ENCODE data around the gene OR6S1.
"Not testable (repeated sequence)": the region's sequence is repeated elsewhere in the genome, so short reads cannot be mapped to it uniquely, and the experiment has no call there.

OR6S1 gene

DNA sequence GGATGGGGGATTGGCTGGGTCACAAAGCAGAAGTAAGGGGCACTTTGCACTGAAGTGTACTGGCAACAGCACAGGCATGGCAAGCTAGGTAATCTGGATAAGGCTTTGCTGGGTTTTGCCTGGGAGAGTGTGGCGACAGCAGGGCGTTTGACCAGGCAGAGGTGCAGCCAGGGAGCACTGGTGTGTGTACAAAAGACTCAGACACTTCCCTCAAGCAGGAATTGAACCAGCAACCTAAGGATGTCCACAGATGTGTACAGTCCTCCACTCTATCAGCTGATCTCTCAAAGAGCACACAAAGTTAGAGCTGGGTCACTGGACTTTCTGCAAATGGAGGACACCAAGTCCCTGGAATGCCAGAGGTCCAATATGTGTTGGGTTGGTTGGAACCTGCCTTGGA is 27.5 kb upstream of the OR6S1 start:
- DNase-seq: no peak

DNA sequence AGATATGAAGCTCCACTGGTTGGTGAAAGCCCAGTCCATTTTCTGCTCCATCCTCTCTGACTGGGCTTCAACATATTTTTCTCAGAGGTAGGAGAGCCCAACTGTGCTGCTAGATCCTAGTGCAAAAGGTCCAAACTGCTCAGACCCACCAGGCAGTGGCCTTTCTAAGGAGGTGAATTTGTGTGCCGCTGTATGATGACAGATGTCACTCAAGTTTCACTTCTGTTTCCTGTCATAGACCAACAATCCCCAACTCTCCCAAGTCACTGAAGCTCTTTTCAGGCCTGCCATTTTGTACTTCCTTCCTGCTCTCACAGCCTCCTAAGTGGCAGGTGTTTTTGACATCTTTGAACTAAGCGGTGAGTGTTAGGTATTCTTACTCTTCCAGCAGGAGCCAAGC is 26.5 kb upstream of the OR6S1 start:
- no peak for DNase-seq

DNA sequence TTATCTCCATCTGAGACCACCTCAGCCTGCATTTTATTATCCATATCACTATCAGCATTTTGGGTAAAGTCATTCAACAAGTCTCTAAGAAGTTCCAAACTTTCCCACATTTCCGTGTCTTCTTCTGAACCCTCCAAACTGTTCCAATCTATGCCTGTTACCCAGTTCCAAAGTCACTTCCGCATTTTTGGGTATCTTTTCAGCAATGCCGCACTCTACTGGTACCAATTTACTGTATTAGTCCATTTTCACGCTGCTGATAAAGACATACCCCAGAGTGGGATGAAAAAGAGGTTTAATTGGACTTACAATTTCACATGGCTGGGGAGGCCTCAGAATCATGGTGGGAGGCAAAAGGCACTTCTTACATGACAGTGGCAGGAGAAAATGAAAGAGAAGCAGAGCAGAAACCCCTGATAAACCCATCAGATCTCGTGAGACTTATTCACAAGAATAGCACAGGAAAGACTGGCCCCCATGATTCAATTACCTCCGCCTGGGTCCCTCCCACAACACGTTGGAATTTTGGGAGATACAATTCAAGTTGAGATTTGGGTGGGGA is 25.0 kb upstream of the OR6S1 start:
- not testable (repeated sequence) for DNase-seq

DNA sequence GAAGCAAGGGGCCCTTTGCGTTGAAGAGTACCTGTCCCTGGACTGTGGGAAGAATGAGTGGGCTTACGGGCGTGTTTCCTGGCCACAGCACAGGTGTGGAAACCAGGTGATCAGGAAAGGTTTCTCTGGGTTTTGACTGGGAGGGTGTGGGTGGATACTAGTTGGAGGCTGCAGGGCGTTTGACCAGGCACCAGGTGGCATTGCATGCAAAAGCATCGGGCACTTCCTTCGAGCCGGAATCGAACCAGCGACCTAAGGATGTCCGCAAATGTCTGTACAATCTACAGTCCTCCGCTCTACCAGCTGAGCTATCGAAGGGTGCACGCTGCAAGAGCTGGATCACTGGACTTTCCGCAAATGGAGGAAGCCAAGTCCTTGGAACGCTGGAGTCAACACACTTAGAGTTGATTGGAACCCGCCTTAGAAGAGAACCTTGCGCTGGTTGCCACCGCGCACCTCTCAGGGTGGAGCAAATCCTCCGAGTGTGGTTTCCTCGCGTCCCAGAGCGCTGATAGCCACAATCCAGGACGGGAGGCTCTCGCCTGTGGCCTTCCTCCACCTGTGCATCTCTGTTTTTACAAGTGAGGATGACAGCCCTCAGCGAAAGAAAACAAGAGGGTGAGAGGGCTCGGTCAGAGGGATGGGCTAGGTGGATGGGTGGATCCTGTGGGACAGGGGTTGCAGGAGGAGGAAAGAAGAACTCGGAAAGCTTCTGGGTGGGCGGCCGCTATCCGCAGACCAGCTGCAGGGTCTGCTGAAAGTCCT is 21.7 kb upstream of the OR6S1 start:
- no peak for DNase-seq

DNA sequence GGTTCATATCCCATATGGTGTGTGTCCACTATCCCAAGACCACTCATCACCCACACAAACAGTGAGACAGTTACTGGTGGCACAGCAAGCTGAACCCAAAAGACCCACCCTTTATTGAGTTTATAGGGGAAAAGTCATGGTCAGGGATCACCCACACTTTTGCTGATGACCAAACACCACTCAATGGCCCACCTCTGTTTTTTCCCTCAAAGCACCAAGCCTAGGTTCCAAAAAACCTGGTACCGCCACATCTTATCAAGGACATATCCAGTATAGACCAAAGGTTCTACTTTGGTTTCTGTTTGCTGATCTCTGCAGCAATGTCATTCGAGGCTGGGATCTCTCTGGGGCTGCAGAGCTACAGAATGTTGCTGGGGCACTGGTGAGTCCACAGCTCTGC is 19.7 kb upstream of the OR6S1 start:
- no peak for DNase-seq

DNA sequence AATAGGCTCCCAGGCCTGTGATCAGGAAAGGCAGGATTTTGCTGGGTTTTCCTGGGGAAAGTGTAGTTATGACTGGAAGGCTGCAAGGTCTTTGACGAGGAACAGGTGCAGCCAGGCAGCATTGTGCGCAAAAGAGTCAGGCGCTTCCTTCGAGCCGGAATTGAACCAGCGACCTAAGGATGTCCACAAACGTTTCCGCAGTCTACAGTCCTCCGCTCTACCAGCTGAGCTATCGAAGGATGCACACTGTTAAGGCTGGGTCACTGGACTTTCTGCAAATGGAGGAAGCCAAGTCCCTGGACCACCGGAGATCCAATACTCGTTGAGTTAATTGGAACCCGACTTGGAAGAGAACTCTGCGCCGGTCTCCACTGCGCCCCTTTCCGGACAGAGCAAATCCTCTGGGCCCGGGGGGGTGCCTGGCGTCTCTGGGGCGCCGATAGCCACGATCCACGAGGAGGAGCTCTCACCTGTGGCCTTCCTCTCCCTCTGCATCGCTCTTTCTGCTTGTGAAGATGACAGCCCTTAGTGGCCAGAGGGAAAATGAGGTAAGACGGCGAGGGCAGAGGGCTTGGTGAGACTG is 18.4 kb upstream of the OR6S1 start:
- DNase-seq: no peak

DNA sequence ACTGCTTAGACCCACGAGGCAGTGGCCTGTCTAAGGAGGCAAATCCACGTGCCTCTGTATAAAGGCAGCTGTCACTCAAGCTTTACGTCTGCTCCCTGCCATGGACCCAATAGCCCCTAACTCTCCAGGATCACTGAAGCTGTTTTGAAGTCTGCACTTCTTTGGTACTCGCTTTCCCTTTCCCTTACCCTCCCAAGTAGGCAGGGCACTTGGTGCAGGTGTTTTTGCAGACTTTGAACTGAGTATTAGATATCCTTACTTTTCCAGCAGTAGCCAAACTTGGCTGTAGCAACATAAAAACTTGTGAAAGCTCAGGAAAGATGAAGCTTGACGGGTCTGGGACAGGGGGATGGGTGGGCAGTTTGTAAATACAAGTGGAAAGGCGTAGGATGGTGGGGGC is 17.8 kb upstream of the OR6S1 start:
- DNase-seq: no peak

DNA sequence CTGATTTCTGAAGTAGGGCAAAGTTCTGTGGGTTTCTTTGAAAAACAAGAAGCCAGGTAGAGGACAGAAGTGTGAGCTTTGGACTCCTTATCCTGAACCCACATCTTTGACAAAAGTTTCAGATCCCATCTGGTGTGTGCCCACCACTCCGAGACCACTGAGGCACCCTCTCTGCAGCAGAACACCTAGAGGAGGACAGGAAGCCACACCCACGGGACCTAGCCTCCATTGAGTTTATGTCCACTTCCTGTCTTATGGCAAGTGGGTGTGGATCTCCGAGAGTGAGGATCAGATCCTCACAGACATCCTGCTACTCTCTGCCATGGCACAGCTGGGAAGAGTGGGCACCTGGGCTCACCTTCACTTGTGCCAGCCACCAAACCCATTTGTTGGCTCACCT is 16.8 kb upstream of the OR6S1 start:
- no peak for DNase-seq

DNA sequence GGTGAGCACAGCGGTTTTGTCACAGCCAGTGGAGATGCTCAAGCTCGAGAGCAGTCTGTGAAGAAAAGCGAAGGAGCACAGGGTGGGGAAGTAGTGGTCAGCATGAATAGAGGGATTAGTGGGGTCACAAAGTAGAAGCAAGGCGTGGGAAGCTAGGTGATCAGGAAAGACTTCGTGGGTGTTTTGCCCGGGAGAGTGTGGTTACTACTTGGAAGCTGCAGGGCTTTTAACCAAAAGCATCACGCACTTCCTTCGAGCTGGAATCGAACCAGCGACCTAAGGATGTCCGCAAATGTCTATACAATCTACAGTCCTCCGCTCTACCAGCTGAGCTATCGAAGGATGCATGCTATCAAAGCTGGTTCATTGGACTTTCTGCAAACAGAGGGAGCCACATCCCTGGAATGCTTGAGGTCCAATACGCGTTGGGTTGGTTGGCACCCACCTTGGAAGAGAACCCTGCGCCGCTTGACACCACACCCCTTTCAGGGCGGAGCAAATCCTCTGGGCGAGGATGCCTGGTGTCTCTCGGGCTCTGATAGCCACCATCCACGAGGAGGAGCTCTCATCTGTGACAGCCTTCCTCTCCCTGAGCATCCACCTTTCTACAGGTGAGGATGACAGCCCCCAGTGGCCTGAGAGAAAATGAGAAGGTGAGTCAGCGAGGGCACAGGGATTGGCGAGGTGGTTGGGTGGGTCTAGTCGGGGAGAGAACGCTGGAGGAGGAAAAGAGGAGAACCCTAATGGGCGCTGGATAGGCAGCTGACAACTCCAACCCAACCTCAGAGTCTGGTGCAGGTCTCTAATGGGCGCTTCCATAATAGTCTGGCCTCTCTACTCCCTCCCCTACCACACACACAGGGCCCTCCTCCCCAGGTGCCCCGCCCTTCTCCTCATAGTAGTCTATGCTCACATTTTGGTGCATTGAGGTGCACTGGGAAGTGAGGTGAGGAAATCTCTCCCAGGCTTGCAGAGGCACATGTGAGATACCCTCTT is 16.0 kb upstream of the OR6S1 start:
- DNase-seq: no peak

DNA sequence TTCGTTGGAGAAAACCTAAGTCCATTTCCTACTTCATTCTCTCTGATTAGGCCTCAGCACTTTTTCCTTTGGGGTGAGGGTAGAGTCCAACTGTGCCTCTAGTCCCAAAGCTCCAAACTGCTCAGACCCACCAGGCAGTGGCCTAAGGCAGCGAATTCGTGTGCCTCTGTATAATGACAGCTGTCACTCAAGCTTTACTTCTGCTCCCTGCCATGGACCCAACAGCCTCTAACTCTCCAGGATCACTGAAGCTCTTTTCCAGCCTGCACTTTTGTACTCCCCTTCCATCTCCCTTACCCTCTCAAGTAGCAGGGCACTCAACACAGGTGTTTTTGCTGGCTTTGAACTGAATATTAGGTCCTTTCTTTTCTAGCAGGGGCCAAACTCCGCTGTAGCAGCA is 14.8 kb upstream of the OR6S1 start:
- DNase-seq: no peak

DNA sequence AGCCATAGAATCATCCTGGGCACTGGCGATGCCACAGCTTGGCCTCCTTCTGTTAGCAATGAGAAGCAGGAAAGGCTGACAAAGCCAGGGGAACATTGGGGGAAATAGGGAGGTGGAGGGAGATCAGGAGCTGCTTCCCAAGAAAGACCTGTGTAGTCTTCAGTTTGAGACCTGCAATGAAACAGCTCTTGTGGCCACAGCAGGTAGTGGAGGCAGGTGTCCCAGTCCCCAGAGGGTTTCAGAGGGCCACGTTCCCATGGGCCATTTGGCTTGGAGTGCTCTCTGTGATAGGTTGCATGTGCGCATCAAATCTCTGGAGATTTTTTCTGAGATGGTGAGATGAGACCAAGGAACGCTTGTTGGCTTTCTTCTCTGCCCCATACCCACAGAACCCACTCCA is 14.4 kb upstream of the OR6S1 start:
- no peak for DNase-seq

DNA sequence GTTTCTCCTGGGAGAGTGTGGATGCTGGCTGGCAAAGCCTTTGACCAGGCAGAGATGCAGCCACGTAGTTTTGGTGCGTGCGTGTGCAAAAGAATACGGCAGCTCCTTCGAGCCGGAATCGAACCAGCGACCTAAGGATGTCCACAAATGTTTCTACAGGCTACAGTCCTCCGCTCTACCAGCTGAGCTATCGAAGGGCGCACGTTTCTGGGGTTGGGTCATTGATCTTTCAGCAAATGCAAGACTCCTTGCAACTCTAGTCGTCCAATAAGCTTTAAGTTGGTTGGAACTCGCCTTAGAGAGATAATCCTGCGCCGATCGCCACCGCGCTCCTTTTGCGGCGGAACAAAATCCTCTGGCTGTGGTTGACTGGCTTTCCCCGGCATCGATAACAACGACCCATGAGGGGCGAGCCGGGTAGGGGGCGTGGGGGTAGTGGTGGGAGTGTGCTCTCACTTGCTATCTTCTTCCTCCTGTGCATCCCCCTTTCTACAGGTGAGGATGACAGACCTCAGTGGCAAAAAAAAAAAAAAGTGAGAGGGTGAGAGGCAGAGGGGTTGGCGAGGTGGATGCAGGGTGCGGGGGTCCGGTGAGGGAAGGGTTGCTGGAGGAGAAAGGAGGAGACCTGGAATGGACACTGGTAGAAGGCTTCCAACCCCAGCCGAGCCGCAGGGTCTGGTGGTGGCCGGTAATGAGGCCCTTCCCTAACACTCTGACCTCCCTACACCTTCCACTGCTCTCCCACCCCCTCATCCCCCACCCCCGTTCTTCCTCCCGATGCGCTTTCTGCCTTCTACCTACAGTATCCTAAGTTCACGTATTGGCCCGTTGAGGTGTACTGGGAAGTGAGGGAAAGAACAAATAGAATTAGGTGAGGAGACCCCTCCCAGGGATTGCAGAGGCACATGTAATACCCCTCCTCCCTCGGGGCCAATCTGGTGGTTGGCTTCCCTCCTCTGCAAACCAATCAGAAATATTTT is 11.8 kb upstream of the OR6S1 start:
- DNase-seq: no peak

DNA sequence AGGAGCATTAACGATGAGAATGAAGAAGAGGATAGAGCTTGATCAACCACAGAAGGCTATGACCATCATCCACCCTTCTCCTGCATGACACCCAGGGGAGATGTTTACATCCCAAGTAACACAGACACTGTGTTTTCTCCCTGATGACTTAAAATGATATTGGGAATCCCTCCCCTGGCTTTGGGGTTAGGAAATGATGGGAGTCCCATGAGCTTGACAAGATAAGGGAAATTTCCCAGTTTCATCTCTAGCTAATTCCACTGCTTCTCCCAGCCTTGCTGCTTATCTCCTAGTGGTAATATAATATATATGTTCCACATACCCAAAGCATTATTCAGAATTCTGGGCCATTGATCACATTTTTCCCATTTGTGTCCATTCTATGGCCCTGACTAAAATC is 4.0 kb upstream of the OR6S1 start:
- no peak for DNase-seq

DNA sequence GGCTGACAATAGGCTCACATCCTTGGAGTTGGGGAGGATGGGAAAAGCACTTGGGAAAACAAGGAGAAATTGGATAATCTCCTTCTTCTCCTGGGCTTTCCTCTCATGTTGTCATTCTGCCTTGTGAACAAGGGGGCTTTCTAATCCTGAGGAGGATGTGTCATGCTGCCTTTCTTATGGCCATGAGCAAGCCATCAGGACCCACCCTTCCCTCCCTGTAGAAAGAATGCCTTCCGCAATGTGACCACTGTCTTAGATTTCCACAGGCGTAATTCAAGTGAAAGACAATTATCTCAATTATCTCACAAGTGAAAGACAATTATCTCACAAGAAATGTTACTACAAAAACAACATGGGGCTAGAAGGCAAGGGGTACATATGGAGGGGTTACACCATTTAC is 3.0 kb upstream of the OR6S1 start:
- no peak for DNase-seq

DNA sequence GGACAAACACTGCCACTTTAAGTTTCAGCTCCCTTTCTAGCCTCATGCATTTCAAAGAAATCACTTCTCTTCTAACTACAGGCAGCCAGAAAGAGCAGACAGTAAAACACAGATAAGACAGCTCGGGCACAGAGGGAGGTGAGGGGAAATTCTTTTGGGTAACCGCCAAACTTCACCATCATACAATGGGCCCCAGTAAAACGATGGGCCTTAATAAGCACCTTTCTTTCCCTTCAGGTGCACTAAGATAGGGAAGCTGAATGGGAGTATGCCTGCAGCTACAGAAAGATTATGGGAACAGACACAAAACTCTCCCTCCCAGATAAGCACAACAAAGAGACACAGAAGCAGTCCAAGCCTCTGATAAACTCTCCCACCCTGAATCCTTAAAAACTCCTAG is 1.3 kb upstream of the OR6S1 start:
- not testable (repeated sequence) for DNase-seq

DNA sequence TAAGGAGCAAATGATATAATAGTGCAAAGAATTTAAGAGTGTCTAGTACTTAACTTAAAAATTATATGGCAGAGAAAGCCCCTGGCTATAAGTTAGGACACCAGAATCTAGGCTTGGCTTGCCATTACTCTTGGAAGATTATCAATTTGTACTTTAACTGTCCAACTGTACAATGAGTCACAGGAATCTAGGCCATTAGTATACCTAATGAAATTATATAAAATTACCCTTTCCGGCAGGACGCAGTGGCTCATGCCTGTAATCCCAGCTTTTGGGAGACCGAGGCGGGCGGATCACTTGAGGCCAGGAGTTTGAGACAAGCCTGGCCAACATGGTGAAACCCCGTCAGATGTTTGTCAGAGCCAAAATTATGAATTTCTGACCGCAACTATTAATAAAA is 691 bp upstream of the OR6S1 start:
- DNase-seq: no peak

DNA sequence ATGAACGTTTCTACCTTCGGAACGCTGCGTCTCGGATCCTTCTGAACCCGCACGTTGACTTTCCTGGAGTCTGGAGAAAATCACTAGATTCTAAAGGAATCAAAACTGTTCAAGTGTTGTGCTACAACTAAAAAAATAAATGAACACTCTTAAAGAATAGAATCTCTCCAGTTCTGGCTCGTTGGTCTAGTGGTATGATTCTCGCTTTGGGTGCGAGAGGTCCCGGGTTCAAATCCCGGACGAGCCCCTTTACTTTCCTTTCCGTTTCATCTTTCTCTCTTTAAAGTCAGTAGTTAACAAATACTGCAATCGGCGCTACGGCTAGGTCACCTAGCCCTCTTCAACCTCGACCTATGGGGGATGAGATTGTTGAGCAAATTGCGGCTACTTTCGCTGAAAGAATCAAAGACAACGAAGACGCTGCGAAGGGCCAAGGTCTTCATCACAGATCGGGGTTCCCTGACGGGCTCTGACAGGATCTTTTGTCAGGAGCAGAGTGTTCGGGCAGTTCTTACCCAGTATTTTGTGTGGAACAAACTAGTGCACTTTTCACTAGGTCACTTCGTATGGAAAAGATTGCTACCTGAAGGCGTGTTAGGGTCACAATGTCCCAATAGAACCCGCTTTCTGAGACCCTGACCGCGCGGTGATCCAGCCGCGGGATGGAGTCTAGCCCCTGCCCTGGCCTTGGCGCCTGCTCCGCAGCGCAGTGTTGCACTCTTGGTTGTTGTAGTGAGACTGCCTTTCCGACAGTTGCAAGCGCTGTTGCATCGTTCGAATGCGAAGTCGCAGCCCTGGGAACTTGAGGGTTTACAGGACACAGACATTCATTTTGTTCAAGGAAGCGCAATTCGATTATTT is 8.4 kb downstream of the OR6S1 start:
- DNase-seq: no peak

DNA sequence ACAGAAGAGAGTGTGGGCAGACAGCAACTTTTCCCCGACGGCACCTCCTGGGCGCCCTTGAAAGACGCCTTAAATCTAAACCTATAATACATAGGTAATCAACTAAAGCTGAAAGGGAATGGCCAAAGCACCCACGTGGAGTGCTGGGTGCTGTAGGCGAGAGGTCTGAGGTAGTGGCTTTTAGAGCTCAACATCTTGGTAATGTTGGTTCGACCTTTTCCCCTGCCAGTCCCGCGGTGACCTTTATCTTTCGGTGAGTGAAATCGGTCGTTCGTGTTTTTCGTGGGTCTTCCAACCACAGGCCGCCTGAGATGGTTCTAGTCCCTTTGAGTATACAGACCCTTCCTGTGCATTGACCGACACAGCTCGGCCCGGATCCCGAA is 9.1 kb downstream of the OR6S1 start:
- no peak for DNase-seq

DNA sequence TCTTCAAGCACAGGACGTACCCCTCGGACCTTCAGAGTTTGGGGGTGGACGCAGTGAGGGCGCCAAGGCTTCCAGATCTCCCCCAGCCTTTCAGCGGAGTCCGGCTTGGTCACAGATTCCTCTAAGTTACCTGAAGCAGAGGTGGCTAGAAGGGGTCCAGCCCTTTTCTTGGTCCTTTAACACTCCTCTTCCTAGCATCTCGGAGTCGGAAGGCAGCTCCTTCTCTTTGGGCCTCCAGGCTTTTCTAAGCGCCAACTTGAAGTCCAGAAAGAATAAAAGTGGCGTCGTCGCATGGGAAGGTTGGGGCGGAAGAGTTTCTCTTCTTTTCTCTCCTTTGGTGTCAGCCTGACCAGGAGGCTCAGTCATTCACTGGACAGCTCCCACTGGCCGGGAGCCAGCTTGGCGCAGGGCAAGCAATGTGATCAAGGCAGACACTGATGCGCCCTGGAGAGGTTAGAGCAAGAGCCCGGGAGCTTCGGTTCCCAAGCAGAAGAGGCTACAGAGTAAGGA is 9.6 kb downstream of the OR6S1 start:
- DNase-seq: no peak

DNA sequence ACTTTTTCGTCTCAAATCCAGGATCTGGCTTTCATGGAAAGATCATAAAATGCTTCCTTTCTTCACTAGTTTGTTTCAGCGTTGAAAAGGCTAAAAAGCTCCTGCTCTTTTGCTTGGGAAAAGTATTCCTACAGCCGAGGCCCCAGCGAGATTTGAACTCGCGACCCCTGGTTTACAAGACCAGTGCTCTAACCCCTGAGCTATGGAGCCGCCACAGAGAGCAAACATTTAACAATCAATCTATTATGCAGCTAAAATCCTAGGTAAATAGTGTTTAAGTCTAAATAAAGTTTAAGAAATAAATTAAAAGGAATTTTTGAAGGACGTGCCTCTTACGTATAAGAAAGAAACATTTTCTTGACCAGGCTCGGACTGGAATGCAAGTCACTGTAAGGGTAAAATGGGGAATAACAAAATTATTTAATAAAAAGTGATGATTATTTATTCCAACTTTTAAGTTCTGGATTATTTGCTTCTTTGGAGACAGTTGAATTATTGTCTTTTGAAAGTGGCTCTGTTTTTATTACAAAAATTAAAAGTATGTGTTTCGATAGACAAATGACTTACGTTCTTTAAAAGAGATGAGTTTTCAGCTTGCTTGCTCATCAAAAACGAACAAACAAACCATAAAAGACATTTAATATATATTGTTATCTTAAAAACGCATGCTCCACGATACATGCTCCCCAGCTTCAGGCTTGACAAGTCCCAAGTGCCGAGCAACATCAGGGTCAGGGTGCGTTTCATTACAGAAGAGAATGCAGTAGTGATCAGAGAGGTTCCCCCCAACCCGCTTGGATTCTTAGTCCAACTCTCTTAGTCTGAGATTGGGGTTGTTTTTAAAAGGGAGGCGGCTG is 10.2 kb downstream of the OR6S1 start:
- no peak for DNase-seq

All from NCI-H187 (cell line).